LNCaP clone FGC (cell line): ENCODE measurements around the gene CTSA.

ENCODE experiments used
- DNase-seq: peaks from one replicate; pipeline ENCODE4 v3.0.0-alpha.2; 2011; ENCODE audit warnings: low read depth
- H3K4me3 ChIP-seq: 2 replicates; pipeline ENCODE4 v1.5.1; 2011; ENCODE audit warnings: mild to moderate bottlenecking, low read depth, low read length, control low read depth
- CTCF ChIP-seq: IDR thresholded peaks from 2 replicates; pipeline ENCODE4 v1.5.1; 2012; ENCODE audit warnings: mild to moderate bottlenecking; ENCODE audit not compliant: control insufficient read depth, insufficient read depth; ENCODE audit errors: extremely low read depth

The CTSA gene

GRCh38 chr20:45948261-45948733 lies 57.2 kb downstream of the CTSA start:
- no peak overlapping the region for H3K4me3 ChIP-seq

More at GRCh38 chr20:45948261-45948733, 57.2 kb downstream of the CTSA start:
- TF ChIP-seq CTCF, result no peak
- no peak for DNase-seq
